A673 (cell line): ENCODE measurements around the gene MEI4. TPM values are rescaled to one million over a fixed set of nuclear protein-coding genes. Genes with fewer than 3 reads are reported as not detected.
"Not testable (repeated sequence)": the region's sequence is repeated elsewhere in the genome, so short reads cannot be mapped to it uniquely, and the experiment has no call there.

Experiments used
- BruUV-seq: library from RNA; stranded (reverse); fragments of 400-500 nt; replicated peaks from 2 replicates; lab custom pipeline; 2021; lab: Mats Ljungman, UMichigan
- CTCF ChIA-PET: fragments of 300-600 bp; sonication (Branson Sonifier 250); formaldehyde crosslinking; loops from one replicate; lab custom pipeline; 2022; ENCODE audit warnings: antibody characterized with exemption; lab: Charles Lee
- POLR2A ChIA-PET: fragments of 300-600 bp; sonication (Branson Sonifier 250); formaldehyde crosslinking; loops from one replicate; lab custom pipeline; 2022; ENCODE audit warnings: antibody characterized with exemption; ENCODE audit not compliant: low non-redundant PET; lab: Charles Lee
- DNase-seq: peaks from one replicate; pipeline ENCODE4 v3.0.0-alpha.2; 2015; ENCODE audit warnings: low spot score
- H3K27ac ChIP-seq: fragments of 200-600 bp; sonication (generic); 2 replicates; pipeline ENCODE4 v1.5.1; 2016; ENCODE audit warnings: mixed run types, low read depth, mild to moderate bottlenecking, mixed read lengths, antibody characterized with exemption, low read length; ENCODE audit not compliant: poor library complexity, severe bottlenecking
- H3K27me3 ChIP-seq: fragments of 200-600 bp; sonication (generic); replicated peaks from 2 replicates; pipeline ENCODE4 v1.6.1; 2017; ENCODE audit warnings: mixed run types, low read depth, mild to moderate bottlenecking, mixed read lengths, antibody characterized with exemption, low read length; ENCODE audit not compliant: insufficient read depth, poor library complexity
- H3K36me3 ChIP-seq: fragments of 200-600 bp; sonication (generic); 2 replicates; pipeline ENCODE4 v1.6.1; 2016; ENCODE audit warnings: mixed run types, mild to moderate bottlenecking, mixed read lengths, antibody characterized with exemption, low read length; ENCODE audit not compliant: insufficient read depth, poor library complexity, severe bottlenecking
- H3K4me1 ChIP-seq: fragments of 200-600 bp; sonication (generic); 2 replicates; pipeline ENCODE4 v1.6.1; 2017; ENCODE audit warnings: mixed run types, mild to moderate bottlenecking, mixed read lengths, antibody characterized with exemption, low read length; ENCODE audit not compliant: insufficient read depth, poor library complexity, severe bottlenecking
- H3K4me3 ChIP-seq: fragments of 200-600 bp; sonication (generic); 2 replicates; pipeline ENCODE4 v1.5.1; 2016; ENCODE audit warnings: low read depth, mixed run types, mild to moderate bottlenecking, mixed read lengths, low read length; ENCODE audit not compliant: poor library complexity, severe bottlenecking
- H3K9me3 ChIP-seq: fragments of 200-600 bp; sonication (generic); 2 replicates; pipeline ENCODE4 v1.6.1; 2016; ENCODE audit warnings: mixed run types, low read depth, mild to moderate bottlenecking, mixed read lengths, antibody characterized with exemption, low read length; ENCODE audit not compliant: poor library complexity, severe bottlenecking
- CTCF ChIP-seq: fragments of 300-800, 200-600 bp; sonication (generic); conservative IDR thresholded peaks from 2 replicates; pipeline ENCODE4 v1.5.1; 2017; ENCODE audit warnings: low read depth, mild to moderate bottlenecking, antibody characterized with exemption, low read length, moderate library complexity, mixed read lengths
- EZH2 ChIP-seq: fragments of 200-600 bp; sonication (generic); IDR thresholded peaks from 2 replicates; pipeline ENCODE4 v1.6.1; 2017; ENCODE audit warnings: borderline replicate concordance, low read depth, mild to moderate bottlenecking, mixed read lengths, antibody characterized with exemption, low read length; ENCODE audit not compliant: poor library complexity, severe bottlenecking
- intact Hi-C: fragments of 100-400 bp; cut with micrococcal nuclease; formaldehyde crosslinking; loops from one replicate; pipeline ENCODE4 v1.10.0; 2022; ENCODE audit not compliant: unreplicated experiment
- total RNA-seq: library from RNA; stranded (reverse); gene quantifications from 2 replicates; pipeline ENCODE4 v1.2.3, GENCODE V29; 2021

The MEI4 gene
- total RNA-seq, 1 experiment from 2014 or later, result not detected

- intact Hi-C loops, result no loop called here
- CTCF ChIA-PET, result no interaction called here
- TF ChIP-seq EZH2 (no peak), CTCF (no peak)
Observed at GRCh38 chr6:77644102-77644705, 8.6 kb upstream of the MEI4 start.

GRCh38 chr6:77650098-77650663, 2.7 kb upstream of the MEI4 start:
- BruUV-seq, result no TSS peak
- no peak for TF ChIP-seq EZH2
- TF ChIP-seq CTCF, result 0 out of 2 replicates have a peak, but pooled peaks have one; percentile 3
- H3K27ac ChIP-seq, result no peak overlapping the region
- H3K36me3 ChIP-seq, result no peaks in the 10 kb centered on the region
- peak; percentile 0 for DNase-seq
- H3K27me3 ChIP-seq, result no peaks in the 10 kb centered on the region
- POLR2A ChIA-PET, result no interaction called here
- CTCF ChIA-PET, result no interaction called here
- no peaks in the 10 kb centered on the region for H3K4me1 ChIP-seq
- H3K4me3 ChIP-seq, result no peak overlapping the region
- no peaks in the 10 kb centered on the region for H3K9me3 ChIP-seq
- intact Hi-C loops, result no loop called here

More at GRCh38 chr6:77644102-77644705, 8.6 kb upstream of the MEI4 start:
- DNase-seq, result no peak
- H3K27me3 ChIP-seq, result no peaks in the 10 kb centered on the region
- H3K4me1 ChIP-seq, result no peaks in the 10 kb centered on the region
- H3K9me3 ChIP-seq, result no peaks in the 10 kb centered on the region
- no peak overlapping the region for H3K27ac ChIP-seq
- no peak overlapping the region for H3K4me3 ChIP-seq
- no TSS peak for BruUV-seq
- H3K36me3 ChIP-seq, result no peaks in the 10 kb centered on the region
- POLR2A ChIA-PET, result no interaction called here

GRCh38 chr6:77653816-77654215, 977 bp downstream of the MEI4 start:
- intact Hi-C loops, result no loop called here
- Histone ChIP-seq H3K36me3 (no peaks in the 10 kb centered on the region), H3K4me3 (no peak overlapping the region), H3K27me3 (no peaks in the 10 kb centered on the region), H3K4me1 (no peaks in the 10 kb centered on the region), H3K9me3 (no peaks in the 10 kb centered on the region), H3K27ac (no peak overlapping the region)
- ChIA-PET POLR2A (no interaction called here), CTCF (no interaction called here)
- BruUV-seq, result no TSS peak
- TF ChIP-seq CTCF (no peak), EZH2 (no peak)
- no peak for DNase-seq

- POLR2A ChIA-PET, H3K27ac ChIP-seq, H3K36me3 ChIP-seq, H3K4me3 ChIP-seq, H3K27me3 ChIP-seq, BruUV-seq, CTCF ChIA-PET, H3K4me1 ChIP-seq, DNase-seq, intact Hi-C loops, H3K9me3 ChIP-seq: not testable (repeated sequence)
Observed at GRCh38 chr6:77655035-77655434, 2.2 kb downstream of the MEI4 start.
